Liver (tissue), 9 donors: ENCODE measurements around the gene PRIMPOL. TPM values are rescaled to one million over a fixed set of nuclear protein-coding genes. Genes with fewer than 3 reads are reported as not detected.

Experiments
- DNase-seq: peaks from one replicate; pipeline ENCODE4 v3.0.0-alpha.2; 2017; ENCODE audit warnings: low spot score
- H3K27ac ChIP-seq, 2 donors: one replicate each; pipeline ENCODE4 v1.7.0; 2013; ENCODE audit warnings: inconsistent platforms in 2 of 2, low read length in 2 of 2, control low read depth in 1 of 2, low read depth in 1 of 2, mild to moderate bottlenecking in 1 of 2
- H3K27me3 ChIP-seq, 4 donors: one replicate each; pipeline versions ENCODE4 v1.6.1 to v1.7.0; 2013; ENCODE audit warnings: low read length in 3 of 4, inconsistent platforms in 1 of 4, mild to moderate bottlenecking in 1 of 4, moderate library complexity in 1 of 4; ENCODE audit not compliant: control insufficient read depth in 4 of 4, insufficient read depth in 4 of 4
- H3K36me3 ChIP-seq, 4 donors: one replicate each; pipeline versions ENCODE4 v1.6.1 to v1.7.0; 2013; ENCODE audit warnings: low read length in 3 of 4, mild to moderate bottlenecking in 3 of 4, low read depth in 1 of 4, moderate library complexity in 1 of 4; ENCODE audit not compliant: control insufficient read depth in 4 of 4, insufficient read depth in 3 of 4
- H3K4me1 ChIP-seq, 4 donors: one replicate each; pipeline versions ENCODE4 v1.6.1 to v1.7.0; 2013; ENCODE audit warnings: low read length in 3 of 4, mild to moderate bottlenecking in 3 of 4, moderate library complexity in 1 of 4; ENCODE audit not compliant: control insufficient read depth in 4 of 4, insufficient read depth in 4 of 4
- H3K4me3 ChIP-seq, 3 donors: one replicate each; pipeline versions ENCODE4 v1.6.1 to v1.7.0; 2013; ENCODE audit warnings: low read length in 3 of 3, control low read depth in 1 of 3, low read depth in 1 of 3, mild to moderate bottlenecking in 1 of 3
- H3K9ac ChIP-seq, 2 donors: one replicate each; pipeline ENCODE4 v1.7.0; 2013; ENCODE audit warnings: low read length in 2 of 2, mild to moderate bottlenecking in 2 of 2, moderate library complexity in 2 of 2, control low read depth in 1 of 2, low read depth in 1 of 2
- H3K9me3 ChIP-seq, 4 donors: one replicate each; pipeline versions ENCODE4 v1.6.1 to v1.7.0; 2013; ENCODE audit warnings: low read length in 3 of 4; ENCODE audit not compliant: control insufficient read depth in 4 of 4
- EGR1 ChIP-seq, 2 donors: IDR thresholded peaks; 2 replicates each; pipeline ENCODE4 v1.6.1; 2016 to 2018; ENCODE audit warnings: antibody characterized with exemption in 2 of 2, low read depth in 2 of 2
- FOXA1 ChIP-seq: IDR thresholded peaks from 2 replicates; pipeline ENCODE4 v1.6.1; 2016; ENCODE audit warnings: antibody characterized with exemption
- FOXA2 ChIP-seq: IDR thresholded peaks from 2 replicates; pipeline ENCODE4 v1.6.1; 2016; ENCODE audit warnings: antibody characterized with exemption
- GABPA ChIP-seq, 2 donors: IDR thresholded peaks in 1 of 2; conservative IDR thresholded peaks in 1 of 2; 2 replicates each; pipeline ENCODE4 v1.6.1; 2016; ENCODE audit warnings: antibody characterized with exemption in 2 of 2, mild to moderate bottlenecking in 1 of 2, moderate library complexity in 1 of 2
- HNF4A ChIP-seq, 2 donors: conservative IDR thresholded peaks; 2 replicates each; pipeline ENCODE4 v1.6.1; 2016; ENCODE audit warnings: antibody characterized with exemption in 2 of 2, mild to moderate bottlenecking in 2 of 2
- JUND ChIP-seq, 2 donors: IDR thresholded peaks; 2 replicates each; pipeline ENCODE4 v1.6.1; 2016; ENCODE audit warnings: antibody characterized with exemption in 2 of 2
- NR2F2 ChIP-seq: IDR thresholded peaks from 2 replicates; pipeline ENCODE4 v1.6.1; 2016; ENCODE audit warnings: antibody characterized with exemption
- RAD21 ChIP-seq, 2 donors: IDR thresholded peaks; 2 replicates each; pipeline ENCODE4 v1.6.1; 2016; ENCODE audit warnings: antibody characterized with exemption in 2 of 2, mild to moderate bottlenecking in 2 of 2
- RXRA ChIP-seq, 2 donors: IDR thresholded peaks; 2 replicates each; pipeline ENCODE4 v1.6.1; 2017 to 2018; ENCODE audit warnings: antibody characterized with exemption in 2 of 2, mild to moderate bottlenecking in 1 of 2
- SP1 ChIP-seq: IDR thresholded peaks from 2 replicates; pipeline ENCODE4 v1.6.1; 2018; ENCODE audit warnings: antibody characterized with exemption, mild to moderate bottlenecking
- TAF1 ChIP-seq: conservative IDR thresholded peaks from 2 replicates; pipeline ENCODE4 v1.6.1; 2016; ENCODE audit warnings: antibody characterized with exemption, mild to moderate bottlenecking
- YY1 ChIP-seq: IDR thresholded peaks from 2 replicates; pipeline ENCODE4 v1.6.1; 2016; ENCODE audit warnings: antibody characterized with exemption, mild to moderate bottlenecking
- WGBS: extraction: QIAGEN DNeasy Blood & Tissue Kit; methylation state at CpG from one replicate; pipeline ENCODE4 v1.1.7; 2013; 5-methylcytosine and 5-hydroxymethylcytosine counted together
- polyA plus RNA-seq, 2 donors: library from polyadenylated mRNA; stranded (reverse) in 1 of 2; unstranded in 1 of 2; fragments of 200-250 nt in 1 of 2; fragments of >200 nt in 1 of 2; fragmentation: Nextera tagmentation in 1 of 2; extraction: Ambion mirVana in 1 of 2; gene quantifications; one replicate each; pipeline versions ENCODE4 v1.2.1 to v1.2.3, GENCODE V29; 2013 to 2015
- total RNA-seq, 2 donors: library from RNA; depleted of rRNA; stranded (reverse); fragments of >200 nt; gene quantifications; one replicate each; pipeline ENCODE4 v1.2.3, GENCODE V29; 2014
- TF ChIP-seq, protein P1 (sequence below): IDR thresholded peaks from 2 replicates; pipeline ENCODE4 v1.6.1; 2016; ENCODE audit warnings: antibody characterized with exemption, mild to moderate bottlenecking
- TF ChIP-seq, protein P2 (sequence below): IDR thresholded peaks from 2 replicates; pipeline ENCODE4 v1.6.1; 2016; ENCODE audit warnings: antibody characterized with exemption
- TF ChIP-seq, protein P3 (sequence below): fragments of 150-350 bp; IDR thresholded peaks from 2 replicates; pipeline ENCODE4 v1.5.1; 2017; ENCODE audit warnings: improper control_type of control experiment, low read depth, low read length; ENCODE audit not compliant: missing input control
- TF ChIP-seq, protein P4 (sequence below): IDR thresholded peaks from 2 replicates; pipeline ENCODE4 v1.6.1; 2016; ENCODE audit warnings: antibody characterized with exemption
- donor health status: healthy.
- donor health status: healthy.
- donor health status: healthy.
- donor health status: healthy.
- donor health status: healthy.

Gene PRIMPOL
- total and polyA plus RNA-seq, 4 donors, result 2.2 to 7.3 (median 5.5) TPM

DNA sequence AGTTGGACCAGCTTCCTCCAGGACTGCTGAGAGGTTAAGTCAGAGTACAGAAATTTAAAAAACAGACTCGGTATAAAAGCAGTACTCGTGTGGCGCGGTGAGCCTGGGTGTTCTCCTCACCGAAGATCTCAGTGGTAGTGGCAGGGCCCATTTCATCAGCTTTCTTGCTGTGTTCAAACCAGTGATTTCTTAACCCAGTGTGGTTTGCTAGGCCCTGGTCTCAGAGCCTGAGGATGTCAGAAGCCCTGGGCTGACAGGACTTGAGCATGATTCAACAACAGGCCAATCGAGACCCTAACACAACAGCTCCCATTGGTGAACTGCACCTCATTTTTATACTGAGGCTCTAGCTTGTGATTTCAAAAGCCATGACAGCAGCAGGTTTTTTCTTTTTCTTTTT lies 23.2 kb downstream of the PRIMPOL start:
- no peak for DNase-seq
- no peaks in the 10 kb centered on the region for H3K4me1 ChIP-seq
- H3K27me3 ChIP-seq, result no peaks in the 10 kb centered on the region
- no peaks in the 10 kb centered on the region for H3K9me3 ChIP-seq
- TF ChIP-seq RAD21 (IDR thresholded peaks at IDR 0.05) (no peak), FOXA2 (no peak), TAF1 (no peak), FOXA1 (no peak), NR2F2 (no peak), GABPA (IDR thresholded peaks at IDR 0.05 in 1 of 2, conservative IDR thresholded peaks at IDR 0.05 in 1 of 2) (no peak), RXRA (IDR thresholded peaks at IDR 0.05) (no peak), EGR1 (IDR thresholded peaks at IDR 0.05; ENCODE audit: low read depth in 2 of 2) (no peak)
- TF ChIP-seq, protein P1, sequence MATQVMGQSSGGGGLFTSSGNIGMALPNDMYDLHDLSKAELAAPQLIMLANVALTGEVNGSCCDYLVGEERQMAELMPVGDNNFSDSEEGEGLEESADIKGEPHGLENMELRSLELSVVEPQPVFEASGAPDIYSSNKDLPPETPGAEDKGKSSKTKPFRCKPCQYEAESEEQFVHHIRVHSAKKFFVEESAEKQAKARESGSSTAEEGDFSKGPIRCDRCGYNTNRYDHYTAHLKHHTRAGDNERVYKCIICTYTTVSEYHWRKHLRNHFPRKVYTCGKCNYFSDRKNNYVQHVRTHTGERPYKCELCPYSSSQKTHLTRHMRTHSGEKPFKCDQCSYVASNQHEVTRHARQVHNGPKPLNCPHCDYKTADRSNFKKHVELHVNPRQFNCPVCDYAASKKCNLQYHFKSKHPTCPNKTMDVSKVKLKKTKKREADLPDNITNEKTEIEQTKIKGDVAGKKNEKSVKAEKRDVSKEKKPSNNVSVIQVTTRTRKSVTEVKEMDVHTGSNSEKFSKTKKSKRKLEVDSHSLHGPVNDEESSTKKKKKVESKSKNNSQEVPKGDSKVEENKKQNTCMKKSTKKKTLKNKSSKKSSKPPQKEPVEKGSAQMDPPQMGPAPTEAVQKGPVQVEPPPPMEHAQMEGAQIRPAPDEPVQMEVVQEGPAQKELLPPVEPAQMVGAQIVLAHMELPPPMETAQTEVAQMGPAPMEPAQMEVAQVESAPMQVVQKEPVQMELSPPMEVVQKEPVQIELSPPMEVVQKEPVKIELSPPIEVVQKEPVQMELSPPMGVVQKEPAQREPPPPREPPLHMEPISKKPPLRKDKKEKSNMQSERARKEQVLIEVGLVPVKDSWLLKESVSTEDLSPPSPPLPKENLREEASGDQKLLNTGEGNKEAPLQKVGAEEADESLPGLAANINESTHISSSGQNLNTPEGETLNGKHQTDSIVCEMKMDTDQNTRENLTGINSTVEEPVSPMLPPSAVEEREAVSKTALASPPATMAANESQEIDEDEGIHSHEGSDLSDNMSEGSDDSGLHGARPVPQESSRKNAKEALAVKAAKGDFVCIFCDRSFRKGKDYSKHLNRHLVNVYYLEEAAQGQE, result no peak
- TF ChIP-seq, protein P2, sequence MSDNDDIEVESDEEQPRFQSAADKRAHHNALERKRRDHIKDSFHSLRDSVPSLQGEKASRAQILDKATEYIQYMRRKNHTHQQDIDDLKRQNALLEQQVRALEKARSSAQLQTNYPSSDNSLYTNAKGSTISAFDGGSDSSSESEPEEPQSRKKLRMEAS, result no peak
- TF ChIP-seq, protein P3, sequence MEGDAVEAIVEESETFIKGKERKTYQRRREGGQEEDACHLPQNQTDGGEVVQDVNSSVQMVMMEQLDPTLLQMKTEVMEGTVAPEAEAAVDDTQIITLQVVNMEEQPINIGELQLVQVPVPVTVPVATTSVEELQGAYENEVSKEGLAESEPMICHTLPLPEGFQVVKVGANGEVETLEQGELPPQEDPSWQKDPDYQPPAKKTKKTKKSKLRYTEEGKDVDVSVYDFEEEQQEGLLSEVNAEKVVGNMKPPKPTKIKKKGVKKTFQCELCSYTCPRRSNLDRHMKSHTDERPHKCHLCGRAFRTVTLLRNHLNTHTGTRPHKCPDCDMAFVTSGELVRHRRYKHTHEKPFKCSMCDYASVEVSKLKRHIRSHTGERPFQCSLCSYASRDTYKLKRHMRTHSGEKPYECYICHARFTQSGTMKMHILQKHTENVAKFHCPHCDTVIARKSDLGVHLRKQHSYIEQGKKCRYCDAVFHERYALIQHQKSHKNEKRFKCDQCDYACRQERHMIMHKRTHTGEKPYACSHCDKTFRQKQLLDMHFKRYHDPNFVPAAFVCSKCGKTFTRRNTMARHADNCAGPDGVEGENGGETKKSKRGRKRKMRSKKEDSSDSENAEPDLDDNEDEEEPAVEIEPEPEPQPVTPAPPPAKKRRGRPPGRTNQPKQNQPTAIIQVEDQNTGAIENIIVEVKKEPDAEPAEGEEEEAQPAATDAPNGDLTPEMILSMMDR, result no peak
- no peak overlapping the region for H3K9ac ChIP-seq
- H3K27ac ChIP-seq, result no peak overlapping the region
- peaks cover 0 to 17% (median 10%) of the 10 kb centered on the region in 4 donors for H3K36me3 ChIP-seq
- H3K4me3 ChIP-seq, result no peak overlapping the region
- 96% methylated on average over 6 of the region's 6 CpGs for WGBS

DNA sequence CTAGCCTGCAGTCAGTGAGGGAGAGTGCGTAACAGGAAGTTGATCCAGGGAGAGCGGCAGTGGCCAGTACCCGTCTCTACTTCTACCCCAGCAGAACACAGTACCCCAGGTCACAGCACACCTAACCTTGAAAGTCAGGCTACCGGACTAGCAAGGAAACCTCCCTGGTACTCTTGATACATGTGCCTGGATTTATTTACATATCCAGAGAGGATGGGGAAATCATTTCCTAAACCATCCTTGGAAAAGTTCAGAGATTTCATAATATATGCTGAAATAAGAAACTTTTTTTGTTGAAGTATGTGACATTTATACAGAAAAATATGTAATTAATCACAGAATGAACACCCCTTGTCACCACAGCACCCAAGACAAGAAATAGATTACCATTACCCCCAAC lies 24.5 kb downstream of the PRIMPOL start:
- peaks cover 0 to 16% (median 8%) of the 10 kb centered on the region in 4 donors for H3K36me3 ChIP-seq
- H3K27me3 ChIP-seq, result no peaks in the 10 kb centered on the region
- no peak overlapping the region for H3K4me3 ChIP-seq
- DNase-seq, result no peak
- no peak overlapping the region for H3K9ac ChIP-seq
- no peaks in the 10 kb centered on the region for H3K9me3 ChIP-seq
- TF ChIP-seq FOXA2 (no peak), TAF1 (no peak), SP1 (no peak), RXRA (IDR thresholded peaks at IDR 0.05) (no peak), HNF4A (conservative IDR thresholded peaks at IDR 0.05) (no peak), JUND (IDR thresholded peaks at IDR 0.05) (no peak), EGR1 (IDR thresholded peaks at IDR 0.05; ENCODE audit: low read depth in 2 of 2) (no peak), RAD21 (IDR thresholded peaks at IDR 0.05) (no peak), NR2F2 (no peak), YY1 (no peak)
- TF ChIP-seq, protein P4, sequence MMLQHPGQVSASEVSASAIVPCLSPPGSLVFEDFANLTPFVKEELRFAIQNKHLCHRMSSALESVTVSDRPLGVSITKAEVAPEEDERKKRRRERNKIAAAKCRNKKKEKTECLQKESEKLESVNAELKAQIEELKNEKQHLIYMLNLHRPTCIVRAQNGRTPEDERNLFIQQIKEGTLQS, result no peak
- TF ChIP-seq, protein P1, result no peak
- TF ChIP-seq, protein P3, result no peak
- TF ChIP-seq, protein P2, result no peak
- H3K27ac ChIP-seq, result no peak overlapping the region
- WGBS, result 90% methylated on average over 4 of the region's 4 CpGs
- no peaks in the 10 kb centered on the region for H3K4me1 ChIP-seq
